GM19395 (cell line): Measurements from ENCODE around the gene FCAMR.
A peak's percentile ranks its signal among the peaks of the same experiment; 100 is the strongest.

Experiments used
- ATAC-seq: cut with Tn5 transposase; IDR thresholded peaks from one replicate; pipeline ENCODE4 v1.9.1; 2021; ENCODE audit warnings: mild to moderate bottlenecking, moderate library complexity; ENCODE audit not compliant: unreplicated experiment

FCAMR gene

GRCh38 chr1:207000651-207001291 is 30.5 kb upstream of the FCAMR start:
- ATAC-seq: no peak

GRCh38 chr1:206998816-206999215 is 28.6 kb upstream of the FCAMR start:
- no peak for ATAC-seq

GRCh38 chr1:206992790-206993189 is 22.5 kb upstream of the FCAMR start:
- ATAC-seq: no peak

GRCh38 chr1:206987873-206988272 is 17.6 kb upstream of the FCAMR start:
- no peak for ATAC-seq

- no peak for ATAC-seq
These were observed 16.6 kb upstream of the FCAMR start for GRCh38 chr1:206986885-206987284.

GRCh38 chr1:206986402-206986801 is 16.1 kb upstream of the FCAMR start:
- no peak for ATAC-seq

- ATAC-seq: no peak
These were observed 15.0 kb upstream of the FCAMR start for GRCh38 chr1:206985162-206985749.

GRCh38 chr1:206982216-206982615 is 12.0 kb upstream of the FCAMR start:
- ATAC-seq: peak; percentile 57

GRCh38 chr1:206979379-206980043 is 9.3 kb upstream of the FCAMR start:
- no peak for ATAC-seq

- ATAC-seq: no peak
These were observed 8.0 kb upstream of the FCAMR start for GRCh38 chr1:206978259-206978658.

- no peak for ATAC-seq
These were observed 5.0 kb upstream of the FCAMR start for GRCh38 chr1:206975306-206975705.

GRCh38 chr1:206974140-206974539 is 3.9 kb upstream of the FCAMR start:
- ATAC-seq: no peak

- no peak for ATAC-seq
These were observed 2.5 kb upstream of the FCAMR start for GRCh38 chr1:206972728-206973127.

- ATAC-seq: peak; percentile 66
These were observed 882 bp upstream of the FCAMR start for GRCh38 chr1:206971029-206971655.

- no peak for ATAC-seq
These were observed 1.2 kb downstream of the FCAMR start for GRCh38 chr1:206969090-206969489.

GRCh38 chr1:206967096-206967849 is 3.0 kb downstream of the FCAMR start:
- peak; percentile 67 for ATAC-seq

- no peak for ATAC-seq
These were observed 4.5 kb downstream of the FCAMR start for GRCh38 chr1:206965781-206966180.

GRCh38 chr1:206963740-206964139 is 6.5 kb downstream of the FCAMR start:
- ATAC-seq: no peak

- no peak for ATAC-seq
These were observed 7.0 kb downstream of the FCAMR start for GRCh38 chr1:206963119-206963712.

GRCh38 chr1:206962272-206962671 is 8.0 kb downstream of the FCAMR start:
- ATAC-seq: no peak

GRCh38 chr1:206961668-206962067 is 8.6 kb downstream of the FCAMR start:
- ATAC-seq: no peak
